ENCODE data around the gene IL1RL1.

IL1RL1 gene

DNA sequence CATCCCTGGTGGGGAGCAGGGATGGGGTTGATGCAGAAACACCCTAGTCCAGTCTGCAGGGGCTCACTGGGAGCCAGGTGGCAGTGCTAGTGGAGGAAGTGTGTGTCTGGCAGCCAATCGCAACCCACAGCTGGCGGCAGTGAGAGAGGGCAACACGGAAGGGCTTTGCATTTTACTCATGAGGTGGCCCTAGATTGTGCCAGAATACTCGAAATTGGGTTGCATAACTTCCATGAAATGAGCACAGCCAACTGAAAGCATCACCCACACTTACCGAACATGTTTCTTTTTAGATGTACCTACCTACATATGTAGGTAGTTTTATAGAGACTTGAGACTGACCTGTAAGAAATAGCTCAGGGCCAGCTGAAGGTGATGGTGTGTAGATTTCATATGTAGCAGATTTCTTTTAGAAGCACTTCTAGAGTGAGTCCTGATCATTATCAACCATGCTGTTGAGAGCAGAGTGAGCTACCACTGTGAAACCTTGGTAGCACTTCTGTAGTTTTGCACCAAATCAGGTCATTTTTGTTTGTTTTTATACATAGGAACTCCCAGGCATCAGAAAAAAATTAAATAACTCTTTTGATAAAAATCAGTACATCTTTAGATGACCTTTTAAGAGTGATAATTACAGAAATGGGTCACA, 57.2 kb downstream of the IL1RL1 start:
- TF ChIP-seq, protein P1, sequence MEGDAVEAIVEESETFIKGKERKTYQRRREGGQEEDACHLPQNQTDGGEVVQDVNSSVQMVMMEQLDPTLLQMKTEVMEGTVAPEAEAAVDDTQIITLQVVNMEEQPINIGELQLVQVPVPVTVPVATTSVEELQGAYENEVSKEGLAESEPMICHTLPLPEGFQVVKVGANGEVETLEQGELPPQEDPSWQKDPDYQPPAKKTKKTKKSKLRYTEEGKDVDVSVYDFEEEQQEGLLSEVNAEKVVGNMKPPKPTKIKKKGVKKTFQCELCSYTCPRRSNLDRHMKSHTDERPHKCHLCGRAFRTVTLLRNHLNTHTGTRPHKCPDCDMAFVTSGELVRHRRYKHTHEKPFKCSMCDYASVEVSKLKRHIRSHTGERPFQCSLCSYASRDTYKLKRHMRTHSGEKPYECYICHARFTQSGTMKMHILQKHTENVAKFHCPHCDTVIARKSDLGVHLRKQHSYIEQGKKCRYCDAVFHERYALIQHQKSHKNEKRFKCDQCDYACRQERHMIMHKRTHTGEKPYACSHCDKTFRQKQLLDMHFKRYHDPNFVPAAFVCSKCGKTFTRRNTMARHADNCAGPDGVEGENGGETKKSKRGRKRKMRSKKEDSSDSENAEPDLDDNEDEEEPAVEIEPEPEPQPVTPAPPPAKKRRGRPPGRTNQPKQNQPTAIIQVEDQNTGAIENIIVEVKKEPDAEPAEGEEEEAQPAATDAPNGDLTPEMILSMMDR (IDR thresholded peaks at IDR 0.05; ENCODE audit: low read depth, low read length) = no peak
- no peak for DNase-seq (ENCODE audit: extremely low read depth, low read depth)

DNA sequence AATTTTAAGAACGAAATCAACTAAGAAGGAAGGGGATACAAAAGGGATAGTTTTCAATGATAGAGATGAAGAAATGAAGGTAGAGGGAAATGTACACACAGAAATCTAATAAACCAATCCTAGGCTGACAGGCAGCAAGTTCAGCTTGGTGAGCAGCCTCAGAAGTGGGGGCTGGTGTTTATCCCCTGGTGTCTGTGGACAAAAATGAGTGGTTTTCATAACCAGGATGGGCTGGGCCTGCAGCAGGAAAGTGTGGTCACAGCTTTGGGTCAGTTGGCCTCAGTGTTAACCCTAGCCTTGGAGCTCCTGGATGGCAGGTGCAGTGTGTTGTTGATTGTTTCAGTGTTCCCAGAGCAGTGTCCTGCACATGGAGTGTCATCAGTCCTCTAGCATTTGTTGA, 58.5 kb downstream of the IL1RL1 start:
- no peak for DNase-seq (ENCODE audit: extremely low read depth, low read depth)
- TF ChIP-seq, protein P1 (IDR thresholded peaks at IDR 0.05; ENCODE audit: low read depth, low read length) = no peak

DNA sequence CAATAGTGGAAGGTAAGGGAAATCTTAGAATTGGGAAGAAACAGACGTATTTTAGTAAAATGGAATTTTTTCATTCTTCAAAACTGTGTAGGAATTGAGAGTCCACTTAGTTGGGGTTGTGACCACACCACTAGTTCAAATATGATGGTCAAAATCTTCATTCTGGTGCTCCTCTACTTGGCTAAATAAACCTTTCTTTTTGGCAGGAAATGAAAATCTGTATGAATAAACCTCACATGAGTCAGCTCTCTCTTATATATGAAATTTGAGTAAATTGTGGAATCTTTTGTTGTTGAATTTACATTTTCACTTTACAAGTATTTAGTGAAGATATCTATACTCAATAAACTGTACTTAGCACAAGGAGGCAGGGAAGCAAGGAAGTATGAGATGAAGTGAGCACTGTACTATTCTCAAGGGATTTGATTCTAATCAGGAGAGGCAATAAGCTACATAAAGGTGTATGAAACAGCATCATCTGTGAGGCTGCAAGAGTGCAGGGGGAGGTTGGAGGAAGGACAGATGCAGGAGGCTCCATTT, 64.8 kb downstream of the IL1RL1 start:
- DNase-seq (ENCODE audit: extremely low read depth, low read depth) = no peak

DNA sequence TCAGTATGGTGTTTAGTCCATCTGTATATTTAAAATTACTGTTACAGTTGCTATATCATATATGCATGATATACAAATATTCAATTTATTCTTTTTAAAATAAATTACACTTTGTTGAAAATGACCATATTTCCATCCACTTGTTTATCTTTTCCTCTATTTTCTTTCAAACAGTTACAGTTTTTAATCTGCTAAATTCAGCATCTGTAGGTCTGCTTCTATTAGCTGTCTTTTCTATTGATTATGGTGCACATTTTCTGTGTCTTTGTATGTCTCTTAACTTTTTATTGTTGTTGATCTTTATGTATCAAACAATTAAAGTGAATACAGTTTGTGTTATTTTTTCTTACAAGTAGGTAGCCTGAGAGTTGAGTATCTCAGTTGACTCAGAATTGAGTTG, 72.4 kb downstream of the IL1RL1 start:
- no peak for DNase-seq (ENCODE audit: extremely low read depth, low read depth)
- TF ChIP-seq, protein P1 (IDR thresholded peaks at IDR 0.05; ENCODE audit: low read depth, low read length) = no peak

More for the DNA sequence above, 64.8 kb downstream of the IL1RL1 start:
- TF ChIP-seq, protein P1 (IDR thresholded peaks at IDR 0.05; ENCODE audit: low read depth, low read length) = no peak

DNA sequence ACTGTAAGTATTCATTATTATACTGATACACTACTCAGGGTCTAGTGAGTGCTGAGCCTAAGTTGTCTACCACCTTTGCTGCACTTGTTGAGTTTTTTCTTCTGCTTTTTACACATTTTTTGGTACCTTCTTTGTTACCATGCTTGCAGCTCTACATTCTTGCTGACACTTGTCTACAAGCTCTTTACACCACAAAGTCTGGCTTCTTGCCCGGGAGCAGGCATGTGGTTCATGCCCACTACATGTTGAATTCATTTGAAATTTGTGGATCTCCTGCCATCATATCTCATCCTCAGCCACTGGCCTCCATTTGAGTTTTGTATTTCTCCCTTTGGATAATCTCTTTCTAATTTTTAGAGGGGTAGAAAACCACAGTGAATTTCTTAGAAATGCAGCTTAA, 74.2 kb downstream of the IL1RL1 start:
- TF ChIP-seq, protein P1 (IDR thresholded peaks at IDR 0.05; ENCODE audit: low read depth, low read length) = no peak
- DNase-seq (ENCODE audit: extremely low read depth, low read depth) = no peak

DNA sequence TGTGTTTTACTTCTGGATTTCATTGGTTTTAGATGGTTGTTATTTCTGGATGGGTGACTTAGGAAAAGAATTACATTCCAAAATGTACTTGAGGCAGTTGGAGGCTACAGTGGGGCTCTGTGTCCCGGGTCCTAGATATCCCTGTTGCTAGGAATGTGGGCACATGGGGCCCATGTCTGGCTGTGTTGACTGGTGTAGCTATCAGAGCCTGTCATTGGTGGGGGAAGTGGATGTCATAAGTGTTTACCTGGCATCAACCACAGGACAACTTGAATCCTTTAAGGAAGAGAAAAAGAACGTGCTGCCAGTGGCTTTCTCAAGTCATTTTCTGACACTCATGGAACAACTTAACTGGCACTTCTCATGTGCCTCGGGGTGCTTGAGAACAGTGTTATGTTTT, 74.6 kb downstream of the IL1RL1 start:
- no peak for DNase-seq (ENCODE audit: extremely low read depth, low read depth)
- TF ChIP-seq, protein P1 (IDR thresholded peaks at IDR 0.05; ENCODE audit: low read depth, low read length) = no peak

DNA sequence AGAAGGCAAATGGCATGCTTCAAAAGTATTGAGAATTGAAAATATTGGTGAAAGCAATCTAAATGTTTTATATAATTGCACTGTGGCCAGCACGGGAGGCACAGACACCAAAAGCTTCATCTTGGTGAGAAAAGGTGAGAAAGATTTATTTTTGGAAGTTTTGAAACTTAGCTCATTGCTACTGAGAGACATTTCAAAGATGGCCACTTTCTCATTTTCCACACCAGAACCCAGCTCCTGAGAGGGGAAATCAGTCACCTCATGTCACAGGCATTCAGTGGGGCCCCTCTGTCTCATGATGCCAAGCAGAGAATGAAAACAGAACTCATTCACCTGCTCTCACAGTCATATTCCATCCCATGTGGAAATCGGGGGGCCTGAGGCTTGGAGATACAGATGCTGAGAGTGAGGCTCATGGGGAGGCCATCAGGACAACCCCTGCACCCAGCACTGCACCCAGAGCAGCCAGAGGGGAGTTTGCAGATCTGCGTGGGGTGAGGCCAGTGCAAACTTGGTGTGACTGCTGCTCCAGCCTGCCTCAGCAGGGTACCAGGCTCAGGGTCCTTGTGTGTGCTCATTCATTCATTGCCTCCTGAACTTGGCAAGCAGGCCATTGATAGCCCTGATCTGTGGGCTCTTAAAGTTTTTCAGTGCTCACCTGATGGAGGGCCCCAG, 75.6 kb downstream of the IL1RL1 start:
- TF ChIP-seq, protein P1 (IDR thresholded peaks at IDR 0.05; ENCODE audit: low read depth, low read length) = no peak
- DNase-seq (ENCODE audit: extremely low read depth, low read depth) = no peak

Measured in AG09319 (cell line).